Parathyroid adenoma (tissue), 2 donors: Measurements from ENCODE around the gene CDS2.
A peak's percentile ranks its signal among the peaks of the same experiment; 100 is the strongest.

Source experiments
- H2AFZ ChIP-seq: fragments of 300-600 bp; sonication (generic); one replicate; pipeline ENCODE4 v1.7.0; 2017; ENCODE audit warnings: antibody characterized with exemption, mild to moderate bottlenecking
- H3K27ac ChIP-seq: fragments of 300-600 bp; sonication (generic); one replicate; pipeline ENCODE4 v1.7.0; 2017
- H3K27me3 ChIP-seq: fragments of 300-600 bp; sonication (generic); one replicate; pipeline ENCODE4 v1.7.0; 2017; ENCODE audit warnings: low read length; ENCODE audit not compliant: control insufficient read depth, insufficient read depth
- H3K36me3 ChIP-seq: fragments of 300-600 bp; sonication (generic); one replicate; pipeline ENCODE4 v1.7.0; 2017; ENCODE audit warnings: low read length; ENCODE audit not compliant: control insufficient read depth, insufficient read depth
- H3K4me1 ChIP-seq: fragments of 300-600 bp; sonication (generic); one replicate; pipeline ENCODE4 v1.7.0; 2017; ENCODE audit warnings: control low read depth
- H3K4me2 ChIP-seq: fragments of 300-600 bp; sonication (generic); one replicate; pipeline ENCODE4 v1.7.0; 2017; ENCODE audit warnings: low read length
- H3K4me3 ChIP-seq: fragments of 300-600 bp; sonication (generic); one replicate; pipeline ENCODE4 v1.7.0; 2017; ENCODE audit warnings: low read depth, low read length
- H3K79me2 ChIP-seq: fragments of 300-600 bp; sonication (generic); one replicate; pipeline ENCODE4 v1.7.0; 2017; ENCODE audit warnings: control low read depth
- H3K9ac ChIP-seq: fragments of 300-600 bp; sonication (generic); one replicate; pipeline ENCODE4 v1.7.0; 2017; ENCODE audit warnings: mild to moderate bottlenecking
- H3K9me3 ChIP-seq: fragments of 300-600 bp; sonication (generic); one replicate; pipeline ENCODE4 v1.7.0; 2017; ENCODE audit warnings: low read length; ENCODE audit not compliant: control insufficient read depth
- TF ChIP-seq, protein P1 (sequence below): fragments of 300-600 bp; sonication (generic); IDR thresholded peaks from one replicate; pipeline ENCODE4 v1.7.0; 2017; ENCODE audit warnings: antibody characterized with exemption, mild to moderate bottlenecking
- donor health status: primary hyperparathyroidism.

CDS2 gene

DNA sequence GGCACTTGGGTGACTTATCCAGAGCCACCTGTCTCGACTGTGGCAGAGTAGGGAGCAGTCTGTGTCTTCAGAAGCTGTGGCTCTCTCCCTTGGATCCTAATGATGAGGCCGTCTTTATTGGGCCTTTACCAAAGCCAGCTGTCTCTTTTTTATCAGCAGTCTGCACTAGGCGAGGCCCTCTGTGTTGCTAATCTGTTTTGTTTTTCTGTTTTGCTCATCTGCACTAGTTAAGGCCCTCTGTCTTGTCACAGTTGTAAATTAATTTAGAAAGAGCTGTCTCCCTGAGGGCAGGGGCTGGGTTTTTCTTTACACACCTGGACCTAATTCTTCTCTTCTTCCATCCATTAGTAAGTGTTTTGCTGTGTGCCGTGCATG lies 45.0 kb downstream of the CDS2 start:
- Histone ChIP-seq H3K27ac (peak overlapping the region; percentile 30), H3K9me3 (no peaks in the 10 kb centered on the region), H3K27me3 (no peaks in the 10 kb centered on the region), H3K36me3 (no peaks in the 10 kb centered on the region), H3K9ac (no peak overlapping the region), H3K79me2 (peaks cover 32% of the 10 kb centered on the region), H3K4me3 (no peak overlapping the region), H3K4me1 (no peaks in the 10 kb centered on the region), H3K4me2 (no peak overlapping the region), H2AFZ (no peak overlapping the region)
- TF ChIP-seq, protein P1, sequence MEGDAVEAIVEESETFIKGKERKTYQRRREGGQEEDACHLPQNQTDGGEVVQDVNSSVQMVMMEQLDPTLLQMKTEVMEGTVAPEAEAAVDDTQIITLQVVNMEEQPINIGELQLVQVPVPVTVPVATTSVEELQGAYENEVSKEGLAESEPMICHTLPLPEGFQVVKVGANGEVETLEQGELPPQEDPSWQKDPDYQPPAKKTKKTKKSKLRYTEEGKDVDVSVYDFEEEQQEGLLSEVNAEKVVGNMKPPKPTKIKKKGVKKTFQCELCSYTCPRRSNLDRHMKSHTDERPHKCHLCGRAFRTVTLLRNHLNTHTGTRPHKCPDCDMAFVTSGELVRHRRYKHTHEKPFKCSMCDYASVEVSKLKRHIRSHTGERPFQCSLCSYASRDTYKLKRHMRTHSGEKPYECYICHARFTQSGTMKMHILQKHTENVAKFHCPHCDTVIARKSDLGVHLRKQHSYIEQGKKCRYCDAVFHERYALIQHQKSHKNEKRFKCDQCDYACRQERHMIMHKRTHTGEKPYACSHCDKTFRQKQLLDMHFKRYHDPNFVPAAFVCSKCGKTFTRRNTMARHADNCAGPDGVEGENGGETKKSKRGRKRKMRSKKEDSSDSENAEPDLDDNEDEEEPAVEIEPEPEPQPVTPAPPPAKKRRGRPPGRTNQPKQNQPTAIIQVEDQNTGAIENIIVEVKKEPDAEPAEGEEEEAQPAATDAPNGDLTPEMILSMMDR = no peak

DNA sequence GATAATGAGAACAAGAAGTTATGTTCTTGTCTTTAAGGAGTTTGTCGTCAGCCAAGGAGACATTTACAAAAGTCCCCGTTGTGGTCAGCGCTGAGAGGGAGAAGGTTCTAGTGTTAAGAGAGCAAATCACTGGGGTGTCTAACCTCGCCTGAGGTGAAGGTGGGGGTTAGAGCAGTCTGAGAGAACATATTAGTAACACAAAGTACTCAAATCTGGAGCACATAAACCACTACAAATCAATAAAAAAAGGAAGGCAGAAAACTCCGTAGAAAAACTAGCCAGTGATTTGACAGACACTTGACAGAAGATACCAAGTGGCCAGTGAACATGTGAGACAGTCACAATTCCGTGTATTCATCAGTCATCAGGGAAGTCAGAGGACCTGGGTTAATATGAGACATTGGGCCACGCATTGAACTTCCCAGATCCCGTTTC lies 45.4 kb downstream of the CDS2 start:
- Histone ChIP-seq H3K27ac (no peak overlapping the region), H3K27me3 (no peaks in the 10 kb centered on the region), H3K9me3 (no peaks in the 10 kb centered on the region), H3K9ac (no peak overlapping the region), H3K36me3 (no peaks in the 10 kb centered on the region), H2AFZ (no peak overlapping the region), H3K4me2 (no peak overlapping the region), H3K4me1 (no peaks in the 10 kb centered on the region), H3K4me3 (no peak overlapping the region), H3K79me2 (peaks cover 32% of the 10 kb centered on the region)
- TF ChIP-seq, protein P1 = no peak

DNA sequence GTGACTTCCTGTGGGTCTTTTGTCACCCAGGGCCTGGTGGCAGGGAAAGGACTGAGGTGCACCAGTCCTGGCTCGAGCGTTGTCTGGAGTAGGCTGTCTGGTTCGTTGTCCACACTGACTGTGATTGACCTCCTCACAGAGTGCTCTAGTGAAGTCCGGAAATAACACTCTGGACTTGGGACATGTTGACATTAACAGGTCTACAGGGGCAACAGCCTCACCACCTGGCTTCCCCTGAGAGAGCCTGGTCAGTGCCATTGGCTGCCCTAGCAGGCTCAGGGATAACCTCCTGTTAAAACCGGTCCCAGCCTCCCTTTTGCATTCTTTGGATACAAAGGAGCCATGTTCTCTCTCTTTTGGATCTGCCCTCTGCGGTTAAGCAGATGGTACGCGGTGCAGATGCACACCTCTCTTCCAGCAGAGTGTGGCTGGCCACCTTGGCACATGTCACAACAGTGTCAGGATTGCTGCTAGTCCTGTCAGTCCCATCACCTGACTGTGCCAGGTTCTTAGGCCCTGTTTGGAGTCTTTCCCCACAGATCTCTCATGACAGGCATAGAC lies 46.2 kb downstream of the CDS2 start:
- Histone ChIP-seq H3K36me3 (no peaks in the 10 kb centered on the region), H3K4me2 (no peak overlapping the region), H3K4me3 (no peak overlapping the region), H3K27ac (no peak overlapping the region), H3K27me3 (no peaks in the 10 kb centered on the region), H3K9me3 (no peaks in the 10 kb centered on the region), H3K4me1 (no peaks in the 10 kb centered on the region), H3K79me2 (peaks cover 29% of the 10 kb centered on the region), H2AFZ (no peak overlapping the region), H3K9ac (no peak overlapping the region)
- TF ChIP-seq, protein P1 = no peak

DNA sequence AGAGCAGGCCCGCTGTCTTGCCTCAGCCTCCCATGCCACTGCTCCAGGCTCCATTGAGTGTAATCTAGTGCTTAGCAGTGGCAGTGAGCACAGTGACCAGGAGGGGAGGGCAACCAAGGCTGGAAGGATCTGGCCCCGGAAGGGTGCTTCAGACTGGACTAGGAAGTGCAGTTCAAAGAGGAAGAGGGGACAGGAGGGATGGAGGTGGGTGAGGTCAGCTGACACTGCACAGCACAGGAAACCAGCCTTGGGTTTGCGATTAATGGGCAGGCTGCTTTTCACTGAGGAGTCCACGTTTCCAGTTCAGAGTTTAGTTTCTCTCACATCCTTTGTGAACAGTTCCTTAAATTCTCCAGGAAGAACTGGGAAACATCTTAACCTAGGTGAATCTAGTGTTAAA lies 46.9 kb downstream of the CDS2 start:
- no peaks in the 10 kb centered on the region for H3K9me3 ChIP-seq
- H3K27ac ChIP-seq = no peak overlapping the region
- TF ChIP-seq, protein P1 = no peak
- no peaks in the 10 kb centered on the region for H3K27me3 ChIP-seq
- no peaks in the 10 kb centered on the region for H3K36me3 ChIP-seq
- H3K4me1 ChIP-seq = no peaks in the 10 kb centered on the region
- H3K4me2 ChIP-seq = no peak overlapping the region
- H2AFZ ChIP-seq = no peak overlapping the region
- H3K9ac ChIP-seq = no peak overlapping the region
- H3K79me2 ChIP-seq = peaks cover 26% of the 10 kb centered on the region
- no peak overlapping the region for H3K4me3 ChIP-seq

DNA sequence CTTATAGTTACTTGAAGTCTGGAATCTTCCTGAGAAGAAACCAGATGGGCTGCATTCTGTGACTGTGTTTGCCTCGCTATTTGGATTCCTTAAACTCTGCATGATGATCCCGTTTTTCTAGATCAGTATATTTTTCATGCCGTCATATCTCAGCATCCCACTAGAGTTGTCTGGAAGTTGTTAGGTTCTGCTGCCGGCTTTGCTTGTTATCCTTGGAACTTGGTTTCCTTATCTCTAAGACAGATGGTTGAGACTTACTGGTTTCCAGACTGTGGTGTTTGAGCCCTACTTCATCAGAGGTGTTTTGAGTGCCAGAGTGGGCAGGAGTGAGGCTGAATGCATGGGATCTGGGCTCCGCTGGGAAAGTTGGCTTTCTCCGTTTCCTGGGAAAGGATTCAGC lies 50.3 kb downstream of the CDS2 start:
- Histone ChIP-seq H3K9me3 (no peaks in the 10 kb centered on the region), H2AFZ (no peak overlapping the region), H3K79me2 (peaks cover 10% of the 10 kb centered on the region), H3K27ac (no peak overlapping the region), H3K27me3 (no peaks in the 10 kb centered on the region), H3K4me1 (no peaks in the 10 kb centered on the region), H3K4me3 (no peak overlapping the region), H3K9ac (no peak overlapping the region), H3K36me3 (no peaks in the 10 kb centered on the region), H3K4me2 (no peak overlapping the region)
- TF ChIP-seq, protein P1 = no peak
